ENCODE data around the gene PRLHR. TPM values are rescaled to one million over a fixed set of nuclear protein-coding genes. Genes with fewer than 3 reads are reported as not detected.

The PRLHR gene
- polyA plus RNA-seq, 1 of the 3 experiments (the other 2 are of a cell fraction) = not detected

- no peaks in the 10 kb centered on the region; the same call in 1 of the 2 replicates for H3K27me3 ChIP-seq (ENCODE audit: insufficient read depth)
- no peak for TF ChIP-seq SMC3 (IDR thresholded peaks at IDR 0.05; ENCODE audit: low read depth, low read length)
- no peak for TF ChIP-seq FOXM1 (IDR thresholded peaks at IDR 0.05; ENCODE audit: low read depth)
- no peak for TF ChIP-seq RAD21 (IDR thresholded peaks at IDR 0.05; ENCODE audit: low read length)
- TF ChIP-seq, protein P1, sequence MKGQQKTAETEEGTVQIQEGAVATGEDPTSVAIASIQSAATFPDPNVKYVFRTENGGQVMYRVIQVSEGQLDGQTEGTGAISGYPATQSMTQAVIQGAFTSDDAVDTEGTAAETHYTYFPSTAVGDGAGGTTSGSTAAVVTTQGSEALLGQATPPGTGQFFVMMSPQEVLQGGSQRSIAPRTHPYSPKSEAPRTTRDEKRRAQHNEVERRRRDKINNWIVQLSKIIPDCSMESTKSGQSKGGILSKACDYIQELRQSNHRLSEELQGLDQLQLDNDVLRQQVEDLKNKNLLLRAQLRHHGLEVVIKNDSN (IDR thresholded peaks at IDR 0.05; ENCODE audit: borderline replicate concordance, low read depth) = no peak
- TF ChIP-seq, protein P2, sequence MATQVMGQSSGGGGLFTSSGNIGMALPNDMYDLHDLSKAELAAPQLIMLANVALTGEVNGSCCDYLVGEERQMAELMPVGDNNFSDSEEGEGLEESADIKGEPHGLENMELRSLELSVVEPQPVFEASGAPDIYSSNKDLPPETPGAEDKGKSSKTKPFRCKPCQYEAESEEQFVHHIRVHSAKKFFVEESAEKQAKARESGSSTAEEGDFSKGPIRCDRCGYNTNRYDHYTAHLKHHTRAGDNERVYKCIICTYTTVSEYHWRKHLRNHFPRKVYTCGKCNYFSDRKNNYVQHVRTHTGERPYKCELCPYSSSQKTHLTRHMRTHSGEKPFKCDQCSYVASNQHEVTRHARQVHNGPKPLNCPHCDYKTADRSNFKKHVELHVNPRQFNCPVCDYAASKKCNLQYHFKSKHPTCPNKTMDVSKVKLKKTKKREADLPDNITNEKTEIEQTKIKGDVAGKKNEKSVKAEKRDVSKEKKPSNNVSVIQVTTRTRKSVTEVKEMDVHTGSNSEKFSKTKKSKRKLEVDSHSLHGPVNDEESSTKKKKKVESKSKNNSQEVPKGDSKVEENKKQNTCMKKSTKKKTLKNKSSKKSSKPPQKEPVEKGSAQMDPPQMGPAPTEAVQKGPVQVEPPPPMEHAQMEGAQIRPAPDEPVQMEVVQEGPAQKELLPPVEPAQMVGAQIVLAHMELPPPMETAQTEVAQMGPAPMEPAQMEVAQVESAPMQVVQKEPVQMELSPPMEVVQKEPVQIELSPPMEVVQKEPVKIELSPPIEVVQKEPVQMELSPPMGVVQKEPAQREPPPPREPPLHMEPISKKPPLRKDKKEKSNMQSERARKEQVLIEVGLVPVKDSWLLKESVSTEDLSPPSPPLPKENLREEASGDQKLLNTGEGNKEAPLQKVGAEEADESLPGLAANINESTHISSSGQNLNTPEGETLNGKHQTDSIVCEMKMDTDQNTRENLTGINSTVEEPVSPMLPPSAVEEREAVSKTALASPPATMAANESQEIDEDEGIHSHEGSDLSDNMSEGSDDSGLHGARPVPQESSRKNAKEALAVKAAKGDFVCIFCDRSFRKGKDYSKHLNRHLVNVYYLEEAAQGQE (IDR thresholded peaks at IDR 0.05; ENCODE audit: low read depth, low read length) = no peak
- TF ChIP-seq, protein P3, sequence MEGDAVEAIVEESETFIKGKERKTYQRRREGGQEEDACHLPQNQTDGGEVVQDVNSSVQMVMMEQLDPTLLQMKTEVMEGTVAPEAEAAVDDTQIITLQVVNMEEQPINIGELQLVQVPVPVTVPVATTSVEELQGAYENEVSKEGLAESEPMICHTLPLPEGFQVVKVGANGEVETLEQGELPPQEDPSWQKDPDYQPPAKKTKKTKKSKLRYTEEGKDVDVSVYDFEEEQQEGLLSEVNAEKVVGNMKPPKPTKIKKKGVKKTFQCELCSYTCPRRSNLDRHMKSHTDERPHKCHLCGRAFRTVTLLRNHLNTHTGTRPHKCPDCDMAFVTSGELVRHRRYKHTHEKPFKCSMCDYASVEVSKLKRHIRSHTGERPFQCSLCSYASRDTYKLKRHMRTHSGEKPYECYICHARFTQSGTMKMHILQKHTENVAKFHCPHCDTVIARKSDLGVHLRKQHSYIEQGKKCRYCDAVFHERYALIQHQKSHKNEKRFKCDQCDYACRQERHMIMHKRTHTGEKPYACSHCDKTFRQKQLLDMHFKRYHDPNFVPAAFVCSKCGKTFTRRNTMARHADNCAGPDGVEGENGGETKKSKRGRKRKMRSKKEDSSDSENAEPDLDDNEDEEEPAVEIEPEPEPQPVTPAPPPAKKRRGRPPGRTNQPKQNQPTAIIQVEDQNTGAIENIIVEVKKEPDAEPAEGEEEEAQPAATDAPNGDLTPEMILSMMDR (IDR thresholded peaks at IDR 0.05) = no peak
- TF ChIP-seq, protein P4, sequence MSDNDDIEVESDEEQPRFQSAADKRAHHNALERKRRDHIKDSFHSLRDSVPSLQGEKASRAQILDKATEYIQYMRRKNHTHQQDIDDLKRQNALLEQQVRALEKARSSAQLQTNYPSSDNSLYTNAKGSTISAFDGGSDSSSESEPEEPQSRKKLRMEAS (IDR thresholded peaks at IDR 0.05; ENCODE audit: low read depth) = no peak
- TF ChIP-seq RCOR1 (IDR thresholded peaks at IDR 0.05; ENCODE audit: low read length) = no peak
- no peak for TF ChIP-seq NFIC (IDR thresholded peaks at IDR 0.05; ENCODE audit: borderline replicate concordance)
- H3F3A ChIP-seq (replicated peaks; ENCODE audit: insufficient read depth) = no peaks in the 10 kb centered on the region
- H2AFZ ChIP-seq (ENCODE audit: low read depth) = no peak overlapping the region
- 36% methylated on average over 3 of the region's 3 CpGs for whole genome bisulfite sequencing (ENCODE audit: low lambda C conversion rate)
- no peak overlapping the region for H3K4me3 ChIP-seq (ENCODE audit: low read depth in 2 of 2, low read length in 1 of 2)
- no peak overlapping the region for H3K9ac ChIP-seq
- H3K9me3 ChIP-seq = no peaks in the 10 kb centered on the region
- no peak overlapping the region for H3K4me2 ChIP-seq
- H3K4me1 ChIP-seq (ENCODE audit: control insufficient read depth in 1 of 2, insufficient read depth in 2 of 2, low read depth in 1 of 2, low read length in 1 of 2) = peaks cover 4 to 18% of the 10 kb centered on the region in 2 experiments; a peak in 2 of 4 replicates
- ChIA-PET CTCF (interaction anchor here (1.4 to 2.4 kb wide), 3 partner anchors 14 to 60 kb away, joined by 6 to 17 read pairs (median 9); partner anchors contain the start of gene PRLHR), POLR2A (no interaction called here)
- no peaks in the 10 kb centered on the region for H3K9me2 ChIP-seq
- no peak overlapping the region for H3K27ac ChIP-seq (ENCODE audit: low read depth in 2 of 2, low read length in 1 of 2)
- no peaks in the 10 kb centered on the region for H3K36me3 ChIP-seq (replicated peaks in 1 of 2; ENCODE audit: control insufficient read depth in 1 of 2, insufficient read depth in 2 of 2, low read length in 1 of 2)
- H4K20me1 ChIP-seq (ENCODE audit: insufficient read depth) = no peaks in the 10 kb centered on the region
- H3K79me2 ChIP-seq (ENCODE audit: insufficient read depth) = no peaks in the 10 kb centered on the region
- DNase-seq = no peak
Observed at GRCh38 chr10:118629211-118629610, 33.8 kb upstream of the PRLHR start.

DNA sequence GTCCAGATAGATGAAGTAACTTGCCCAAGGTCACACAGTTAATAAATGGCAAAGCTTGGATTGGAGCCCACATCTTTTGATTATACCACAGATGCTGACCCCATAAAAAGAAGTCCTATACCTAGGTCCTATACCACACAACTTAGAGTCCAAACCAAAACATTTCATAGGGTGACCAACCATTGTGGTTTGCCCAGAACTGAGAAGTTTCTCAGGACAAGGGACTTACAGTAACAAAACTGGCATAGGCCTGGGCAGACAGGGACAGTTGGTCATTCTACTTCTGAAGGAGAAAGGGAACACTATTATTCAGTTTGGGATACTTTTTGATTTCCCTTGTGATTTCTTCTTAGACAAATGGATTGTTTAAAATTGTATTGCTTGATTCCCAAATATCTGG lies 32.9 kb upstream of the PRLHR start:
- H3K36me3 ChIP-seq (replicated peaks in 1 of 2; ENCODE audit: control insufficient read depth in 1 of 2, insufficient read depth in 2 of 2, low read length in 1 of 2) = no peaks in the 10 kb centered on the region
- no peak for TF ChIP-seq FOSL2 (IDR thresholded peaks at IDR 0.05; ENCODE audit: borderline replicate concordance, low read depth)
- H3K9ac ChIP-seq = no peak overlapping the region
- no peaks in the 10 kb centered on the region for H4K20me1 ChIP-seq (ENCODE audit: insufficient read depth)
- no peaks in the 10 kb centered on the region; the same call in 1 of the 2 replicates for H3K27me3 ChIP-seq (ENCODE audit: insufficient read depth)
- CTCF ChIA-PET = interaction anchor here (1.1 to 2.4 kb wide), 3 partner anchors 13 to 82 kb away, joined by 3 to 17 read pairs (median 4); no protein-coding TSS in a partner anchor
- no peak overlapping the region for H3K4me3 ChIP-seq (ENCODE audit: low read depth in 2 of 2, low read length in 1 of 2)
- H3K79me2 ChIP-seq (ENCODE audit: insufficient read depth) = no peaks in the 10 kb centered on the region
- DNase-seq = no peak
- POLR2A ChIA-PET = no interaction called here
- H3K4me2 ChIP-seq = no peak overlapping the region
- peaks cover 4 to 18% of the 10 kb centered on the region in 2 experiments; a peak in 2 of 4 replicates for H3K4me1 ChIP-seq (ENCODE audit: control insufficient read depth in 1 of 2, insufficient read depth in 2 of 2, low read depth in 1 of 2, low read length in 1 of 2)
- H2AFZ ChIP-seq (ENCODE audit: low read depth) = no peak overlapping the region
- no peaks in the 10 kb centered on the region for H3K9me3 ChIP-seq
- no peak overlapping the region for H3K27ac ChIP-seq (ENCODE audit: low read depth in 2 of 2, low read length in 1 of 2)
- no peaks in the 10 kb centered on the region for H3K9me2 ChIP-seq
- H3F3A ChIP-seq (replicated peaks; ENCODE audit: insufficient read depth) = no peaks in the 10 kb centered on the region
